IMR-90 (cell line): ENCODE measurements around the gene RPS16. TPM values are rescaled to one million over a fixed set of nuclear protein-coding genes. Genes with fewer than 3 reads are reported as not detected.

Experiments
- ATAC-seq: fragments of 200-7000 bp; cut with Tn5 transposase; 2 replicates; pipeline ENCODE4 v1.9.1; 2020; ENCODE audit warnings: low read depth, mild to moderate bottlenecking, moderate library complexity
- BruUV-seq: library from RNA; stranded (reverse); fragments of 400-500 nt; replicated peaks from 2 replicates; lab custom pipeline; 2021; lab: Mats Ljungman, UMichigan
- CTCF ChIA-PET: fragments of 300-600 bp; formaldehyde crosslinking; extraction: SDS; loops from one replicate; lab custom pipeline; 2021; ENCODE audit warnings: antibody characterized with exemption; lab: Yijun Ruan, JAX
- POLR2A ChIA-PET: fragments of 300-600 bp; sonication (Branson Sonifier 250); formaldehyde crosslinking; loops from one replicate; lab custom pipeline; 2022; ENCODE audit warnings: antibody characterized with exemption; ENCODE audit not compliant: unreplicated experiment; lab: Charles Lee
- DNase-seq: peaks from one replicate; pipeline ENCODE4 v3.0.0; 2013
- H2AFZ ChIP-seq: replicated peaks from 2 replicates; pipeline ENCODE3; 2013; ENCODE audit warnings: low read length, mild to moderate bottlenecking; ENCODE audit not compliant: poor library complexity
- H2AK5ac ChIP-seq: 2 replicates; pipeline ENCODE4 v1.6.1; 2013; ENCODE audit warnings: low read depth, low read length, inconsistent platforms
- H2AK9ac ChIP-seq: replicated peaks from 2 replicates; pipeline ENCODE3; 2013; ENCODE audit warnings: mild to moderate bottlenecking, low read depth, low read length, moderate library complexity; ENCODE audit not compliant: poor library complexity
- H2BK120ac ChIP-seq: 2 replicates; pipeline ENCODE4 v1.6.1; 2013; ENCODE audit warnings: low read depth, low read length, inconsistent platforms
- H2BK15ac ChIP-seq: 3 replicates; pipeline ENCODE4 v1.6.1; 2013; ENCODE audit warnings: low read depth, low read length, inconsistent platforms
- H2BK20ac ChIP-seq: 2 replicates; pipeline ENCODE4 v1.6.1; 2013; ENCODE audit warnings: low read depth, mild to moderate bottlenecking, inconsistent platforms, low read length, moderate library complexity
- H2BK5ac ChIP-seq: 2 replicates; pipeline ENCODE4 v1.6.1; 2013; ENCODE audit warnings: mild to moderate bottlenecking, low read depth, low read length, inconsistent platforms; ENCODE audit not compliant: poor library complexity, severe bottlenecking
- H3K14ac ChIP-seq: replicated peaks from 2 replicates; pipeline ENCODE4 v1.6.1; 2013; ENCODE audit warnings: low read depth, low read length, inconsistent platforms
- H3K18ac ChIP-seq: 2 replicates; pipeline ENCODE4 v1.6.1; 2013; ENCODE audit warnings: low read depth, low read length, control low read depth
- H3K23ac ChIP-seq: 2 replicates; pipeline ENCODE4 v1.6.1; 2013; ENCODE audit warnings: low read depth, low read length, inconsistent platforms
- H3K27ac ChIP-seq: 2 replicates; pipeline ENCODE4 v1.5.1; 2013; ENCODE audit warnings: mild to moderate bottlenecking, control low read depth, low read length; ENCODE audit not compliant: insufficient read depth
- H3K27me3 ChIP-seq: 2 replicates; pipeline ENCODE4 v1.6.1; 2013; ENCODE audit warnings: low read length; ENCODE audit not compliant: control insufficient read depth, insufficient read depth
- H3K36me3 ChIP-seq: 2 replicates; pipeline ENCODE4 v1.6.1; 2013; ENCODE audit warnings: low read length, mixed read lengths; ENCODE audit not compliant: control insufficient read depth, insufficient read depth
- H3K4ac ChIP-seq: 2 replicates; pipeline ENCODE4 v1.6.1; 2013; ENCODE audit warnings: low read depth, low read length, inconsistent platforms
- H3K4me1 ChIP-seq: 2 replicates; pipeline ENCODE4 v1.6.1; 2013; ENCODE audit warnings: low read length, mixed read lengths; ENCODE audit not compliant: control insufficient read depth, insufficient read depth
- H3K4me2 ChIP-seq: 2 replicates; pipeline ENCODE4 v1.6.1; 2013; ENCODE audit warnings: low read depth, mild to moderate bottlenecking, control low read depth, low read length, moderate library complexity
- H3K4me3 ChIP-seq: 2 replicates; pipeline ENCODE4 v1.5.1; 2013; ENCODE audit warnings: low read depth, mild to moderate bottlenecking, control low read depth, low read length, moderate library complexity; ENCODE audit not compliant: insufficient read depth
- H3K56ac ChIP-seq: 2 replicates; pipeline ENCODE4 v1.6.1; 2013; ENCODE audit warnings: low read length, inconsistent platforms; ENCODE audit not compliant: insufficient read depth; ENCODE audit errors: extremely low read depth
- H3K79me1 ChIP-seq, 2 experiments: 2 replicates each; pipeline ENCODE4 v1.6.1; 2013; ENCODE audit warnings: low read length in 2 of 2, inconsistent platforms in 1 of 2, low read depth in 1 of 2
- H3K9ac ChIP-seq: 2 replicates; pipeline ENCODE4 v1.6.1; 2013; ENCODE audit warnings: low read depth, low read length, control low read depth
- H3K9me1 ChIP-seq: 2 replicates; pipeline ENCODE4 v1.6.1; 2013; ENCODE audit warnings: low read length, inconsistent platforms; ENCODE audit not compliant: insufficient read depth
- H3K9me3 ChIP-seq: 2 replicates; pipeline ENCODE4 v1.6.1; 2013; ENCODE audit warnings: low read length; ENCODE audit not compliant: control insufficient read depth, insufficient read depth
- H4K20me1 ChIP-seq: 2 replicates; pipeline ENCODE4 v1.6.1; 2013; ENCODE audit warnings: low read length, inconsistent platforms; ENCODE audit not compliant: insufficient read depth
- H4K5ac ChIP-seq: 2 replicates; pipeline ENCODE4 v1.6.1; 2013; ENCODE audit warnings: mild to moderate bottlenecking, low read depth, low read length, control low read depth
- H4K8ac ChIP-seq, 2 experiments: 2 replicates each; pipeline ENCODE4 v1.6.1; 2013; ENCODE audit warnings: low read depth in 2 of 2, low read length in 2 of 2, control low read depth in 1 of 2, inconsistent platforms in 1 of 2
- H4K91ac ChIP-seq: 2 replicates; pipeline ENCODE4 v1.6.1; 2013; ENCODE audit warnings: low read depth, low read length, inconsistent platforms; ENCODE audit not compliant: insufficient read depth
- NFE2L2 ChIP-seq: fragments of 150-350 bp; IDR thresholded peaks from 2 replicates; pipeline ENCODE4 v1.6.1; 2016; ENCODE audit warnings: low read depth, mild to moderate bottlenecking, low read length
- RFX5 ChIP-seq: IDR thresholded peaks from 2 replicates; pipeline ENCODE4 v1.8.0; 2012; ENCODE audit warnings: low read depth, mild to moderate bottlenecking, low read length, moderate library complexity
- WGBS, 2 experiments: methylation state at CpG; one replicate each; pipeline versions ENCODE4 v1.1.5 to v1.1.7; 2013; ENCODE audit warnings: missing lambda C conversion rate in 2 of 2; ENCODE audit not compliant: insufficient read length in 1 of 2; ENCODE audit errors: extremely low coverage in 2 of 2; 5-methylcytosine and 5-hydroxymethylcytosine counted together
- dilution Hi-C: fragments of 300-500 bp; cut with HindIII; formaldehyde crosslinking; loops from one replicate; pipeline ENCODE4 v1.14.3; 2018; ENCODE audit warnings: low sequenced_read_pairs; ENCODE audit not compliant: unreplicated experiment
- in situ Hi-C: fragments of 300-500 bp; cut with MboI; formaldehyde crosslinking; loops from 3 replicates; pipeline ENCODE4 v1.14.3; 2019; ENCODE audit warnings: low sequenced_read_pairs, inconsistent platforms, mixed read lengths
- intact Hi-C: fragments of 100-400 bp; cut with micrococcal nuclease; formaldehyde crosslinking; loops from 2 replicates; pipeline ENCODE4 v1.10.0; 2022
- polyA plus RNA-seq, 3 experiments: library from polyadenylated mRNA; depleted of rRNA; stranded (reverse); fragments of >200 nt; gene quantifications; 2 replicates each; pipeline ENCODE4 v1.2.3, GENCODE V29; 2012; ENCODE audit warnings: low replicate concordance in 1 of 3
- total RNA-seq: library from RNA; depleted of rRNA; stranded (reverse); fragments of >200 nt; gene quantifications from 2 replicates; pipeline ENCODE4 v1.2.3, GENCODE V29; 2012

Gene RPS16
- total and polyA plus RNA-seq, 2 of the 4 experiments (the other 2 are of a cell fraction) = 320 to 3,500 TPM

GRCh38 chr19:39410831-39411080 lies 25.0 kb downstream of the RPS16 start:
- Histone ChIP-seq H3K79me1 (peaks cover 8 to 45% of the 10 kb centered on the region in 2 experiments; a peak in 3 of 4 replicates), H3K4me2 (peak overlapping the region; percentile 71; the same call in 1 of the 2 replicates), H4K8ac (peak overlapping the region; percentile 94 to 95; a peak in 3 of 4 replicates), H3K14ac (peak overlapping the region; percentile 99), H2BK15ac (peak overlapping the region; percentile 40; the same call in 1 of the 3 replicates), H2BK120ac (peak overlapping the region; percentile 83), H3K27ac (peak overlapping the region; percentile 97), H3K4ac (peak overlapping the region; percentile 98), H3K56ac (peak overlapping the region; percentile 59; the same call in 1 of the 2 replicates), H3K9me1 (peaks cover 6% of the 10 kb centered on the region; the same call in 1 of the 2 replicates), H3K9ac (peak overlapping the region; percentile 92), H4K5ac (peak overlapping the region; percentile 87), H3K18ac (peak overlapping the region; percentile 75; the same call in 1 of the 2 replicates), H3K36me3 (peaks cover 20% of the 10 kb centered on the region), H3K9me3 (no peaks in the 10 kb centered on the region), H2AK9ac (peak overlapping the region; percentile 65), H2BK20ac (peak overlapping the region; percentile 55; the same call in 1 of the 2 replicates), H3K4me1 (peaks cover 27% of the 10 kb centered on the region), H4K91ac (peak overlapping the region; percentile 98), H3K4me3 (no peak overlapping the region), H2BK5ac (peak overlapping the region; percentile 85), H2AK5ac (peak overlapping the region; percentile 98), H2AFZ (no peak overlapping the region), H4K20me1 (peaks cover 48% of the 10 kb centered on the region), H3K27me3 (no peaks in the 10 kb centered on the region), H3K23ac (peak overlapping the region; percentile 81)
- DNase-seq = no peak
- ATAC-seq = no peak
- dilution Hi-C loops (no loop called here), intact Hi-C loops (no loop called here), in situ Hi-C loops (no loop called here)
- BruUV-seq = no TSS peak
- 0 out of 2 replicates have a peak, but pooled peaks have one; percentile 1 for TF ChIP-seq NFE2L2
- TF ChIP-seq RFX5 = no peak
- WGBS, 2 experiments = 57% methylated on average over 1 of the region's 1 CpG; no CpG with 5 or more reads in 1 of the 2 experiments
- ChIA-PET CTCF (interaction anchor here (2.3 kb wide), 1 partner anchor 13 kb away, joined by 28 read pairs; no protein-coding TSS in a partner anchor), POLR2A (interaction anchor here (0.9 to 1.0 kb wide), 2 partner anchors 9 to 13 kb away, joined by 3 to 5 read pairs; no protein-coding TSS in a partner anchor)
